Thyroid gland (tissue), 4 donors: Measurements from ENCODE around the gene SLC15A4. TPM values are rescaled to one million over a fixed set of nuclear protein-coding genes. Genes with fewer than 3 reads are reported as not detected.

Source experiments
- DNase-seq, 2 donors: peaks; one replicate each; pipeline ENCODE4 v3.0.0-alpha.2; 2019
- H3K27ac ChIP-seq, 3 donors: fragments of 200-600 bp; sonication (generic); 1 replicate in 2 of 3; 2 replicates in 1 of 3; pipeline ENCODE4 v1.5.1; 2016 to 2019; ENCODE audit warnings: mild to moderate bottlenecking in 1 of 3, moderate library complexity in 1 of 3
- H3K27me3 ChIP-seq: fragments of 200-600 bp; sonication (generic); one replicate; pipeline ENCODE4 v1.5.1; 2019
- H3K36me3 ChIP-seq, 2 donors: fragments of 200-600 bp; sonication (generic); one replicate each; pipeline ENCODE4 v1.5.1; 2016 to 2019
- H3K4me1 ChIP-seq, 2 donors: fragments of 200-600 bp; sonication (generic); one replicate each; pipeline ENCODE4 v1.5.1; 2017 to 2019
- H3K4me3 ChIP-seq, 3 donors: fragments of 200-600 bp; sonication (generic); replicated peaks in 1 of 3; 1 replicate in 2 of 3; 2 replicates in 1 of 3; pipeline ENCODE4 v1.5.1; 2016; ENCODE audit warnings: mild to moderate bottlenecking in 1 of 3
- H3K9me3 ChIP-seq: fragments of 200-600 bp; sonication (generic); one replicate; pipeline ENCODE4 v1.5.1; 2017
- POLR2A ChIP-seq, 2 donors: fragments of 450-650 bp; IDR thresholded peaks; one replicate each; pipeline ENCODE4 v1.6.1; 2017; ENCODE audit warnings: antibody characterized with exemption in 2 of 2, mild to moderate bottlenecking in 2 of 2, moderate library complexity in 1 of 2
- WGBS, 2 donors: methylation state at CpG; one replicate each; pipeline ENCODE4 v1.1.5; 2017; 5-methylcytosine and 5-hydroxymethylcytosine counted together
- intact Hi-C: fragments of 100-400 bp; cut with DNase I; formaldehyde crosslinking; loops from one replicate; pipeline ENCODE4 v1.15.1; 2023
- total RNA-seq, 4 donors: library from RNA; depleted of rRNA; stranded (reverse); fragments of >200 nt; gene quantifications; one replicate each; pipeline ENCODE4 v1.2.3, GENCODE V29; 2016
- TF ChIP-seq, protein P1 (sequence below), 6 experiments: fragments of 200-600 bp in 3 of 6; fragments of 450-650 bp in 3 of 6; sonication (generic) in 3 of 6; IDR thresholded peaks; one replicate each; pipeline ENCODE4 v1.5.1; 2016 to 2019; ENCODE audit warnings: antibody characterized with exemption in 6 of 6, mild to moderate bottlenecking in 2 of 6, inconsistent platforms in 1 of 6, moderate library complexity in 1 of 6

SLC15A4 gene
- total RNA-seq, 4 donors from 2014 or later, result 40.4 to 55.6 (median 43.9) TPM

DNA sequence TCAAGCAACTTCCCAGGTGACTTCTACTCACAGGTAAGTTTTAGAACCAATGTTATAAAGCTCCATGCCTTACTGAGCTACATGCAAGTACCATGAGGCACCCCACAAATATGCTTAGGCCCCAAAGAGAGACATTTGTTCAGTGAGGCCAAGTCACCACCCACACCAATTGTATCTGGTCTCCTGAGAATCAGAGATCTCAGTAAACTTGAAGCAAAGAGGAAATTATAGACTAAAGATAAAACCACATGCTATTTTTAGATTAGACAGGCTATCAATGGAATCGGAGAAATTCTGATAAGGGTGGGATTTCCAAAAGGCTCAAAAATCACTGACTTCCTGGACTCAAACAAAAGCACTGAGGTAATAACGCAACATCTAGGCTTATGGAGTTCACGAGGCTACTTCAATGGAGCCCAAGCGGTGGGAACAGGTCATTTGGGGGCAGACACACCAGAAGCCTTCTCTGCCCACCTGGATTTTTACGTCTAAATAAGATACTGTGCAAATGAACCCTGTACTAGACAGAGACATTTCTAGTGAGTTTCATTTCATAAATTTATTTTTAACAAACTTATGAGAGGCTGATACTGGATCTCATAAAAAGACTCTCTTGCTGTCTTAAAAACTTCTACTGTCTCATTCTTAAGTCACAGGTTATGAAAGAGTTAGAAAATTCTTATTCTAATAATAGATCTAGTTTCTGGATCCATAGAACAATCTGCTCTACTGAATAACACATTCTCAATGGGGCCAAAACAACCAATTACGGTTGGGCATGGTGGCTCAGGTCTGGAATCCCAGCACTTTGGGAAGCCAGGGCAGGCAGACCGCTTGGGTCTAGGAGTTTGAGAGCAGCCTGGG is 7.7 kb downstream of the SLC15A4 start:
- peak overlapping the region in 1 of 3 donors; percentile 72 for H3K27ac ChIP-seq
- H3K36me3 ChIP-seq, result no peaks in the 10 kb centered on the region
- TF ChIP-seq POLR2A (IDR thresholded peaks at IDR 0.05), result no peak
- TF ChIP-seq, protein P1, sequence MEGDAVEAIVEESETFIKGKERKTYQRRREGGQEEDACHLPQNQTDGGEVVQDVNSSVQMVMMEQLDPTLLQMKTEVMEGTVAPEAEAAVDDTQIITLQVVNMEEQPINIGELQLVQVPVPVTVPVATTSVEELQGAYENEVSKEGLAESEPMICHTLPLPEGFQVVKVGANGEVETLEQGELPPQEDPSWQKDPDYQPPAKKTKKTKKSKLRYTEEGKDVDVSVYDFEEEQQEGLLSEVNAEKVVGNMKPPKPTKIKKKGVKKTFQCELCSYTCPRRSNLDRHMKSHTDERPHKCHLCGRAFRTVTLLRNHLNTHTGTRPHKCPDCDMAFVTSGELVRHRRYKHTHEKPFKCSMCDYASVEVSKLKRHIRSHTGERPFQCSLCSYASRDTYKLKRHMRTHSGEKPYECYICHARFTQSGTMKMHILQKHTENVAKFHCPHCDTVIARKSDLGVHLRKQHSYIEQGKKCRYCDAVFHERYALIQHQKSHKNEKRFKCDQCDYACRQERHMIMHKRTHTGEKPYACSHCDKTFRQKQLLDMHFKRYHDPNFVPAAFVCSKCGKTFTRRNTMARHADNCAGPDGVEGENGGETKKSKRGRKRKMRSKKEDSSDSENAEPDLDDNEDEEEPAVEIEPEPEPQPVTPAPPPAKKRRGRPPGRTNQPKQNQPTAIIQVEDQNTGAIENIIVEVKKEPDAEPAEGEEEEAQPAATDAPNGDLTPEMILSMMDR (IDR thresholded peaks at IDR 0.05), result no peak
- 89 to 93% methylated on average over 7 of the region's 7 CpGs for WGBS, 2 donors
- no peaks in the 10 kb centered on the region for H3K27me3 ChIP-seq
- intact Hi-C loops, result no loop called here
- peaks cover 17 to 29% of the 10 kb centered on the region in 2 donors for H3K4me1 ChIP-seq
- H3K9me3 ChIP-seq, result no peaks in the 10 kb centered on the region
- no peak for DNase-seq
- H3K4me3 ChIP-seq, result no peak overlapping the region

DNA sequence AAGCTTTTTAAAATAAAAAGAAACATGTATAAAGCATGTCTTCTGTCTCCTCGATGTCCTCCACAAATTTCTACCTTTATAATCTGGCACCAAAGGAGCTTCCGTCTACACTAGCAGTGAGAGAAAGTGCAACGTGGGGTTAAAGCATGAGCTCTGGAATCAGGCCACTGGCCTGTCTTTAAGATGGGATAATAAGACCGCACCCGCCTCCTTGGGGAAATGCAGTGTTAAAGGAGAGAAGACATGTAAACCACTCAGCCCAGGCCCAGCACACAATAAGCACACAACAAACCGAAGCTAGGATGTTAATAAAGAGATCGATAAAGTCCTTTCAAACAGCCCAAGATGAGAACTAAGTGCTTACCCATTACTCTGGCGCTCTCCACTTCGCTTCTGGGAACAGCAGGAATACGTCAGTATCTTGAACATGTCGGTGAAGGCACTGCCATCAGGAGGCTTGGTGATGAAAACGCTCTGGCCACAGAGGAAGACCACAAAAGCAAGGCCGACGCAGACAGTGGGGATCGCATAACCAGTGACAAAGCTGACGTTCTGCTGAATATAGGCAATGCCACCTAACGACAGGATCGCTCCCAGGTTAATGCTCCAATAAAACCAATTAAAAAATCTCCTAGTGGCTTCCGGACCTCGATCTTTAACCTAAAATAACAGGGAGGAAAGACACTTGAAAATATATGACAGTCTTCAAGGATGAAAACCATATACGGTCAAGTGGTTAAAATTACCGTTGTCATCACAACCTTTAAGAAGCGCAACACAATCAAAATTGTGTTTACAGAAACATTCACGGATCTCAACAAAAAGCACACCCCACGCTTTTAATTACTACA is 9.1 kb downstream of the SLC15A4 start:
- Histone ChIP-seq H3K9me3 (no peaks in the 10 kb centered on the region), H3K27ac (no peak overlapping the region), H3K4me1 (peaks cover 22 to 27% of the 10 kb centered on the region in 2 donors), H3K36me3 (no peaks in the 10 kb centered on the region), H3K27me3 (no peaks in the 10 kb centered on the region), H3K4me3 (no peak overlapping the region)
- WGBS, 2 donors, result 94 to 96% methylated on average over 25 of the region's 25 CpGs
- no peak for DNase-seq
- intact Hi-C loops, result no loop called here
- TF ChIP-seq, protein P1 (IDR thresholded peaks at IDR 0.05), result no peak
- TF ChIP-seq POLR2A (IDR thresholded peaks at IDR 0.05), result no peak

DNA sequence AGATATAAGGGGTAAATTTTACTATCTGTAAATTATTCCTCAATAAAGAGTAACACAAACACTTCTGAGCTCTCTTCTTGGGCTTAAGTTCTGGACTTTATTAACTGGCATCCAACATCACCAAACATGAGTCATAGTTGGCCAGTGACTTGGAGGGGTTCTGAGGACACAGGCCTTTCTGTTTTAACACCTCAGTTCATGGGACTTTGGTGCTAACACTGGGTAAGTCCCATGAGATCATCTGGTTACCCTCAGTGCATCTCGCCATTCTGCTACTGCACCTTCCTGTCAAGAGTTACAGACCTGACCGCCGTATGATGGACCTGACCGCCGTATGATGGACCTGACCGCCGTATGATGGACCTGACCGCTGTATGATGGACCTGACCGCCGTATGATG is 9.9 kb downstream of the SLC15A4 start:
- peaks cover 0 to 3% of the 10 kb centered on the region in 2 donors for H3K36me3 ChIP-seq
- no peaks in the 10 kb centered on the region for H3K9me3 ChIP-seq
- TF ChIP-seq POLR2A (IDR thresholded peaks at IDR 0.05), result no peak
- TF ChIP-seq, protein P1 (IDR thresholded peaks at IDR 0.05), result no peak
- no peak overlapping the region for H3K27ac ChIP-seq
- intact Hi-C loops, result no loop called here
- no peaks in the 10 kb centered on the region for H3K27me3 ChIP-seq
- WGBS, 2 donors, result 75 to 84% methylated on average over 10 of the region's 10 CpGs
- no peak overlapping the region for H3K4me3 ChIP-seq
- H3K4me1 ChIP-seq, result peaks cover 22 to 27% of the 10 kb centered on the region in 2 donors
- no peak for DNase-seq

DNA sequence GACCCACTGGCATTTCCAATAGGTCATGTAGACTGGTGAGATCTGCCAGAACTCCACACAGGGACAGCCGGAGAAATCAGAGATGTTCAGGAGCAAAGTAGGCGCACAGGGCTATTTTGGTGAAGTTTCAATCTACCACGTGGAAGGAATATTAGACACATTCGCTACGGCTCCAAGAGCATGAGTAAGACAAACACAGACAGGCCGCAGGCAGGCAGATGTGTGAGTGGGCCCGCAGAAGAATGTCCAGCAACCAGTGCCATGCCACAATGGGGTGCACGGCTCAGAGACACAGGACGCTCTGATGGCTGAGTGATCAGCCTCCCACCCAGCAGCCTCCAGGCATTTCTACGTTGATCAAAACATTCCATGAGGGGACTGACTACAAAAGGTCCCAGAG is 10.4 kb downstream of the SLC15A4 start:
- 93 to 94% methylated on average over 10 of the region's 10 CpGs for WGBS, 2 donors
- H3K4me1 ChIP-seq, result peaks cover 19 to 23% of the 10 kb centered on the region in 2 donors
- H3K27ac ChIP-seq, result no peak overlapping the region
- H3K36me3 ChIP-seq, result peaks cover 0 to 8% of the 10 kb centered on the region in 2 donors
- no peaks in the 10 kb centered on the region for H3K27me3 ChIP-seq
- H3K9me3 ChIP-seq, result no peaks in the 10 kb centered on the region
- DNase-seq, result no peak
- H3K4me3 ChIP-seq, result no peak overlapping the region
- TF ChIP-seq, protein P1 (IDR thresholded peaks at IDR 0.05), result no peak
- TF ChIP-seq POLR2A (IDR thresholded peaks at IDR 0.05), result no peak
- intact Hi-C loops, result no loop called here
